ENCODE results near the gene BABAM2.

- TF ChIP-seq CTCF (IDR thresholded peaks at IDR 0.05; ENCODE audit: insufficient read depth, low read length, poor library complexity, severe bottlenecking) (no peak), EZH2phosphoT487 (conservative IDR thresholded peaks at IDR 0.05; ENCODE audit: low read length) (no peak)
Measured at GRCh38 chr2:28155627-28156026, 265.1 kb downstream of the BABAM2 start.

All from SU-DHL-6 (cell line).